ENCODE data around the gene URB2. TPM values are rescaled to one million over a fixed set of nuclear protein-coding genes. Genes with fewer than 3 reads are reported as not detected.
A peak's percentile ranks its signal among the peaks of the same experiment; 100 is the strongest.

The URB2 gene
- total and polyA plus RNA-seq, 10 of the 15 experiments (the other 5 are each of a cell fraction or from before 2014, with no cell fraction given), result 2.7 to 24.0 (median 16.9) TPM

GRCh38 chr1:229625915-229626831, at the start of gene URB2, which contains the start of gene TAF5L (continued):
- TF ChIP-seq PML (IDR thresholded peaks at IDR 0.05; ENCODE audit: low read length), result peak; percentile 54; the same call in 1 of the 2 replicates
- TF ChIP-seq LARP7 (IDR thresholded peaks at IDR 0.05), result peak; percentile 92
- TF ChIP-seq POLR2AphosphoS5 (IDR thresholded peaks at IDR 0.05; ENCODE audit: low read length), result peak; percentile 64; the same call in 1 of the 2 replicates
- no peak for TF ChIP-seq NFXL1 (IDR thresholded peaks at IDR 0.05; ENCODE audit: borderline replicate concordance)
- peak; percentile 36; the same call in 1 of the 2 replicates for TF ChIP-seq HDAC2 (IDR thresholded peaks at IDR 0.05)
- peak; percentile 74 for TF ChIP-seq HCFC1 (IDR thresholded peaks at IDR 0.05; ENCODE audit: low read length)
- TF ChIP-seq MYC (IDR thresholded peaks at IDR 0.05; ENCODE audit: insufficient read depth, insufficient read length, insufficient replicate concordance, low read length, severe bottlenecking), result peak; percentile 94
- no peak for TF ChIP-seq ZSCAN29 (IDR thresholded peaks at IDR 0.05)
- 0 out of 2 replicates have a peak, but pooled peaks have one; percentile 42 for TF ChIP-seq CBFB (IDR thresholded peaks at IDR 0.05; ENCODE audit: low read depth)
- TF ChIP-seq CHD2 (IDR thresholded peaks at IDR 0.05; ENCODE audit: borderline replicate concordance, low read depth, low read length), result peak; percentile 60; the same call in 1 of the 2 replicates
- TF ChIP-seq JUND (IDR thresholded peaks at IDR 0.05; ENCODE audit: low read depth, low read length), result 0 out of 2 replicates have a peak, but pooled peaks have one; percentile 27
- no peak for TF ChIP-seq SMAD5 (IDR thresholded peaks at IDR 0.05; ENCODE audit: low read depth)
- peak; percentile 81 for TF ChIP-seq IKZF1 (conservative IDR thresholded peaks at IDR 0.05)
- TF ChIP-seq ELK1 (IDR thresholded peaks at IDR 0.05; ENCODE audit: low read depth, low read length), result peak; percentile 68; the same call in 1 of the 2 replicates
- TF ChIP-seq MAX (IDR thresholded peaks at IDR 0.05; ENCODE audit: low read depth, low read length), result peak; percentile 99
- TF ChIP-seq FOXM1 (IDR thresholded peaks at IDR 0.05; ENCODE audit: low read depth, low read length), result 0 out of 2 replicates have a peak, but pooled peaks have one; percentile 28
- TF ChIP-seq NFYB (IDR thresholded peaks at IDR 0.05; ENCODE audit: insufficient read depth, low read depth, low read length), result peak; percentile 67; the same call in 1 of the 2 replicates
- no peak for TF ChIP-seq BMI1 (IDR thresholded peaks at IDR 0.05; ENCODE audit: borderline replicate concordance)
- 0 out of 2 replicates have a peak, but pooled peaks have one; percentile 42 for TF ChIP-seq NR2F1 (conservative IDR thresholded peaks at IDR 0.05)
- TF ChIP-seq PBX3 (IDR thresholded peaks at IDR 0.05; ENCODE audit: insufficient replicate concordance, low read depth, low read length), result peak; percentile 73
- peak; percentile 61 for TF ChIP-seq KLF5 (IDR thresholded peaks at IDR 0.05; ENCODE audit: partially characterized antibody)
- 0 out of 2 replicates have a peak, but pooled peaks have one; percentile 17 for TF ChIP-seq NRF1 (conservative IDR thresholded peaks at IDR 0.05; ENCODE audit: low read depth, low read length)
- TF ChIP-seq BHLHE40 (IDR thresholded peaks at IDR 0.05; ENCODE audit: borderline replicate concordance in 1 of 2, low read depth in 2 of 2, low read length in 1 of 2), result peak; percentile 64 to 84; a peak in 2 of 4 replicates
- no peak; the same call in 2 of the 3 replicates for TF ChIP-seq POU2F2 (IDR thresholded peaks at IDR 0.05; ENCODE audit: borderline replicate concordance, low read depth, low read length)

All from GM12878 (cell line).